Measurements from ENCODE around the gene KCNJ15. TPM values are rescaled to one million over a fixed set of nuclear protein-coding genes. Genes with fewer than 3 reads are reported as not detected.

The KCNJ15 gene
- total RNA-seq, 2 donors from 2014 or later, result not detected

GRCh38 chr21:38310646-38311485, 54.1 kb downstream of the KCNJ15 start:
- H3K9me3 Mint-ChIP-seq, result no peaks in the 10 kb centered on the region
- no peak overlapping the region for H3K27ac Mint-ChIP-seq
- H3K27ac ChIP-seq (ENCODE audit: low read depth, low read length), result no peak overlapping the region

DNA sequence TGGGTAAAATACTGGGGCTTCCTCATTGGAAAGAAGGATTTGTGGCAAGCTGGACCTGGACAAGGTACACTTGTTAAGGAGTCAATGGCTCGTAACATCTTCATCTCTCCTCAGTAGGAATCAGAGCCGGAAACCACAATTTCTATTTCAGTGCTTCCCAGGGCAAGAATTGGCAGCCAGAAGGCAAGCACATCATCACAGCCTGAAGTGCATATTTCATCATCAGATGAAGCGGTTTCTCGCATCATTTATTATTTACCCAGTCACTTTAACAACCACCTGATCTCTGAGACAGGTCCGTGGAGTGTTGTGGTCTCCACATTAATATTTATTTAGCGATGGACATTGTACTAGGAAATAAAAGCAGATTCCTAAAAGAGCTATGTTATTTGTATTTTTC, 55.0 kb downstream of the KCNJ15 start:
- no peaks in the 10 kb centered on the region for H3K27me3 ChIP-seq (ENCODE audit: control insufficient read depth, insufficient read depth, low read length, poor library complexity, severe bottlenecking)
- Mint-ChIP-seq H3K27me3 (ENCODE audit: insufficient read depth) (peaks cover 5% of the 10 kb centered on the region), H3K9me3 (no peaks in the 10 kb centered on the region), H3K4me1 (peaks cover 11% of the 10 kb centered on the region), H3K4me3 (no peak overlapping the region), H3K36me3 (ENCODE audit: low read depth) (no peaks in the 10 kb centered on the region), H3K27ac (no peak overlapping the region)
- TF ChIP-seq, protein P1, sequence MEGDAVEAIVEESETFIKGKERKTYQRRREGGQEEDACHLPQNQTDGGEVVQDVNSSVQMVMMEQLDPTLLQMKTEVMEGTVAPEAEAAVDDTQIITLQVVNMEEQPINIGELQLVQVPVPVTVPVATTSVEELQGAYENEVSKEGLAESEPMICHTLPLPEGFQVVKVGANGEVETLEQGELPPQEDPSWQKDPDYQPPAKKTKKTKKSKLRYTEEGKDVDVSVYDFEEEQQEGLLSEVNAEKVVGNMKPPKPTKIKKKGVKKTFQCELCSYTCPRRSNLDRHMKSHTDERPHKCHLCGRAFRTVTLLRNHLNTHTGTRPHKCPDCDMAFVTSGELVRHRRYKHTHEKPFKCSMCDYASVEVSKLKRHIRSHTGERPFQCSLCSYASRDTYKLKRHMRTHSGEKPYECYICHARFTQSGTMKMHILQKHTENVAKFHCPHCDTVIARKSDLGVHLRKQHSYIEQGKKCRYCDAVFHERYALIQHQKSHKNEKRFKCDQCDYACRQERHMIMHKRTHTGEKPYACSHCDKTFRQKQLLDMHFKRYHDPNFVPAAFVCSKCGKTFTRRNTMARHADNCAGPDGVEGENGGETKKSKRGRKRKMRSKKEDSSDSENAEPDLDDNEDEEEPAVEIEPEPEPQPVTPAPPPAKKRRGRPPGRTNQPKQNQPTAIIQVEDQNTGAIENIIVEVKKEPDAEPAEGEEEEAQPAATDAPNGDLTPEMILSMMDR (conservative IDR thresholded peaks at IDR 0.05), result no peak
- no peak overlapping the region for H3K9ac ChIP-seq (ENCODE audit: extremely low read depth, low read length, poor library complexity, severe bottlenecking)
- H3K36me3 ChIP-seq (ENCODE audit: control insufficient read depth, insufficient read depth, low read length), result no peaks in the 10 kb centered on the region
- DNase-seq, result no peak
- 92 to 98% methylated on average over 4 to 6 of the region's 6 CpGs for WGBS, 2 experiments (ENCODE audit: insufficient coverage in 1 of 2, insufficient read length in 1 of 2)
- no peaks in the 10 kb centered on the region for H3K9me3 ChIP-seq (ENCODE audit: control insufficient read depth, low read length)
- H3K4me1 ChIP-seq (ENCODE audit: control insufficient read depth, insufficient read depth, low read length), result no peaks in the 10 kb centered on the region
- H3K4me3 ChIP-seq (ENCODE audit: low read length), result no peak overlapping the region
- no peak overlapping the region for H3K27ac ChIP-seq (ENCODE audit: low read depth, low read length)

More at GRCh38 chr21:38310646-38311485, 54.1 kb downstream of the KCNJ15 start:
- Mint-ChIP-seq H3K36me3 (ENCODE audit: low read depth) (no peaks in the 10 kb centered on the region), H3K27me3 (ENCODE audit: insufficient read depth) (peaks cover 5% of the 10 kb centered on the region), H3K4me3 (no peak overlapping the region), H3K4me1 (peaks cover 11% of the 10 kb centered on the region)
- H3K9ac ChIP-seq (ENCODE audit: extremely low read depth, low read length, poor library complexity, severe bottlenecking), result no peak overlapping the region
- H3K36me3 ChIP-seq (ENCODE audit: control insufficient read depth, insufficient read depth, low read length), result no peaks in the 10 kb centered on the region
- no peaks in the 10 kb centered on the region for H3K4me1 ChIP-seq (ENCODE audit: control insufficient read depth, insufficient read depth, low read length)
- WGBS, 2 experiments (ENCODE audit: insufficient coverage in 1 of 2, insufficient read length in 1 of 2), result 91 to 93% methylated on average over 8 to 9 of the region's 9 CpGs
- H3K4me3 ChIP-seq (ENCODE audit: low read length), result no peak overlapping the region
- TF ChIP-seq, protein P1 (conservative IDR thresholded peaks at IDR 0.05), result no peak
- no peak for DNase-seq
- H3K27me3 ChIP-seq (ENCODE audit: control insufficient read depth, insufficient read depth, low read length, poor library complexity, severe bottlenecking), result no peaks in the 10 kb centered on the region
- H3K9me3 ChIP-seq (ENCODE audit: control insufficient read depth, low read length), result no peaks in the 10 kb centered on the region

GRCh38 chr21:38312822-38313221, 56.0 kb downstream of the KCNJ15 start:
- 78 to 85% methylated on average over 1 of the region's 1 CpG for WGBS, 2 experiments (ENCODE audit: insufficient coverage in 1 of 2, insufficient read length in 1 of 2)
- Histone ChIP-seq H3K4me1 (ENCODE audit: control insufficient read depth, insufficient read depth, low read length) (no peaks in the 10 kb centered on the region), H3K9ac (ENCODE audit: extremely low read depth, low read length, poor library complexity, severe bottlenecking) (no peak overlapping the region), H3K9me3 (ENCODE audit: control insufficient read depth, low read length) (no peaks in the 10 kb centered on the region), H3K36me3 (ENCODE audit: control insufficient read depth, insufficient read depth, low read length) (no peaks in the 10 kb centered on the region), H3K4me3 (ENCODE audit: low read length) (no peak overlapping the region), H3K27me3 (ENCODE audit: control insufficient read depth, insufficient read depth, low read length, poor library complexity, severe bottlenecking) (no peaks in the 10 kb centered on the region), H3K27ac (ENCODE audit: low read depth, low read length) (no peak overlapping the region)
- TF ChIP-seq, protein P1 (conservative IDR thresholded peaks at IDR 0.05), result no peak
- Mint-ChIP-seq H3K36me3 (ENCODE audit: low read depth) (no peaks in the 10 kb centered on the region), H3K4me1 (peaks cover 11% of the 10 kb centered on the region), H3K9me3 (no peaks in the 10 kb centered on the region), H3K4me3 (no peak overlapping the region), H3K27ac (no peak overlapping the region), H3K27me3 (ENCODE audit: insufficient read depth) (peaks cover 5% of the 10 kb centered on the region)
- no peak for DNase-seq

Data from endodermal cell (in vitro differentiated cells).